DOHH2 (cell line): ENCODE results near the gene ZNF577.

ENCODE experiments used
- EZH2phosphoT487 ChIP-seq: fragments of 200-600 bp; sonication (generic); IDR thresholded peaks from 2 replicates; pipeline ENCODE4 v1.6.1; 2017; ENCODE audit warnings: borderline replicate concordance, mild to moderate bottlenecking, antibody characterized with exemption, low read length, moderate library complexity, mixed read lengths
- TF ChIP-seq, protein P1 (sequence below): fragments of 200-600 bp; sonication (generic); IDR thresholded peaks from one replicate; pipeline ENCODE4 v1.5.1; 2014; ENCODE audit warnings: antibody characterized with exemption, mild to moderate bottlenecking, low read depth, low read length; ENCODE audit not compliant: poor library complexity, severe bottlenecking

DNA sequence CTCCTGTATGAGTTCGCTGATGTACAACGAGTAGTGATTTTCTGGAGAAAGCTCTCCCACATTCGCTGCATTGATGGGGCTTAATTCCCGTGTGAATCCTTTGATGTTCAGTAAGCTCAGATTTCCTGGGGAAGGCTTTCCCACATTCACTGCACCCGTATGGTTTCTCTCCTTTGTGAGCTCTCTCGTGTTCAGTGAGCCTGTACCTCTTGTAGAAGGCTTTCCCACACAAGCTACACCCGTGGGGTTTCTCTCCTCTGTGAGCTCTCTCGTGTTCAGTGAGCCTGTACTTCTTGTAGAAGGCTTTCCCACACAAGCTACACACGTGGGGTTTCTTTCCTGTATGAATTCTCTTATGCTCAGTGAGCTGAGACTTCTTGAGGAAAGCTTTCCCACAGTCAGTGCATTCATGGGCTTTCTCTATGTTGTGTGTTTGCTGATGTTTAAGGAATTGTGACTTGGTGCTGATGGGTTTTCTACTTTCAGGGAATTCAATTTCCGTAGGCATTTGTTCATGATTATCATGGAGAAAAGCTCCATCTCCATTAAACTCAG, 3.5 kb upstream of the ZNF577 start:
- TF ChIP-seq, protein P1, sequence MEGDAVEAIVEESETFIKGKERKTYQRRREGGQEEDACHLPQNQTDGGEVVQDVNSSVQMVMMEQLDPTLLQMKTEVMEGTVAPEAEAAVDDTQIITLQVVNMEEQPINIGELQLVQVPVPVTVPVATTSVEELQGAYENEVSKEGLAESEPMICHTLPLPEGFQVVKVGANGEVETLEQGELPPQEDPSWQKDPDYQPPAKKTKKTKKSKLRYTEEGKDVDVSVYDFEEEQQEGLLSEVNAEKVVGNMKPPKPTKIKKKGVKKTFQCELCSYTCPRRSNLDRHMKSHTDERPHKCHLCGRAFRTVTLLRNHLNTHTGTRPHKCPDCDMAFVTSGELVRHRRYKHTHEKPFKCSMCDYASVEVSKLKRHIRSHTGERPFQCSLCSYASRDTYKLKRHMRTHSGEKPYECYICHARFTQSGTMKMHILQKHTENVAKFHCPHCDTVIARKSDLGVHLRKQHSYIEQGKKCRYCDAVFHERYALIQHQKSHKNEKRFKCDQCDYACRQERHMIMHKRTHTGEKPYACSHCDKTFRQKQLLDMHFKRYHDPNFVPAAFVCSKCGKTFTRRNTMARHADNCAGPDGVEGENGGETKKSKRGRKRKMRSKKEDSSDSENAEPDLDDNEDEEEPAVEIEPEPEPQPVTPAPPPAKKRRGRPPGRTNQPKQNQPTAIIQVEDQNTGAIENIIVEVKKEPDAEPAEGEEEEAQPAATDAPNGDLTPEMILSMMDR, result no peak
- no peak for TF ChIP-seq EZH2phosphoT487
